Endothelial cell of umbilical vein (primary cell): Measurements from ENCODE around the gene MIB1. TPM values are rescaled to one million over a fixed set of nuclear protein-coding genes. Genes with fewer than 3 reads are reported as not detected.

Source experiments
- BruUV-seq: library from RNA; stranded (reverse); fragments of 400-500 nt; replicated peaks from 2 replicates; lab custom pipeline; 2021; lab: Mats Ljungman, UMichigan
- CTCF ChIA-PET: fragments of 300-600, 350-600 bp; sonication (Branson Sonifier 250); formaldehyde crosslinking; loops from one replicate; lab custom pipeline; 2021; ENCODE audit warnings: antibody characterized with exemption, inconsistent platforms; lab: Charles Lee
- POLR2A ChIA-PET: fragments of 300-600, 350-600 bp; sonication (Branson Sonifier 250); formaldehyde crosslinking; loops from one replicate; lab custom pipeline; 2021; ENCODE audit warnings: antibody characterized with exemption, inconsistent platforms; lab: Charles Lee
- DNase-seq: peaks from one replicate; pipeline ENCODE4 v3.0.0-alpha.2; 2011; ENCODE audit warnings: low read depth, low spot score
- FAIRE-seq: peaks from 2 replicates; lab custom pipeline; 2011; peaks lifted over from hg19 to GRCh38; lab: Jason Lieb, UNC
- H2AFZ ChIP-seq: 2 replicates; pipeline ENCODE4 v1.6.0; 2012; ENCODE audit warnings: low read depth, low read length, control low read depth, inconsistent platforms
- H3K27ac ChIP-seq: 2 replicates; pipeline ENCODE4 v1.5.1; 2011; ENCODE audit warnings: low read depth, mild to moderate bottlenecking, control low read depth, low read length, moderate library complexity; ENCODE audit not compliant: insufficient read depth
- H3K27me3 ChIP-seq, 2 experiments: 2 replicates each; pipeline versions ENCODE4 v1.6.0 to v1.6.1; 2011; ENCODE audit warnings: low read length in 2 of 2, mixed read lengths in 1 of 2; ENCODE audit not compliant: control insufficient read depth in 2 of 2, insufficient read depth in 2 of 2
- H3K36me3 ChIP-seq, 2 experiments: 2 replicates in 1 of 2; 3 replicates in 1 of 2; pipeline ENCODE4 v1.5.1; 2011; ENCODE audit warnings: low read length in 2 of 2, mild to moderate bottlenecking in 1 of 2, moderate library complexity in 1 of 2; ENCODE audit not compliant: control insufficient read depth in 2 of 2, insufficient read depth in 2 of 2; ENCODE audit errors: extremely low read depth in 1 of 2
- H3K4me1 ChIP-seq: 3 replicates; pipeline ENCODE4 v1.5.1; 2011; ENCODE audit warnings: mild to moderate bottlenecking, low read length; ENCODE audit not compliant: control insufficient read depth, insufficient read depth; ENCODE audit errors: extremely low read depth
- H3K4me2 ChIP-seq: 2 replicates; pipeline ENCODE4 v1.6.1; 2011; ENCODE audit warnings: low read length, control low read depth, mixed read lengths; ENCODE audit not compliant: insufficient read depth
- H3K4me3 ChIP-seq, 3 experiments: fragments of 200-600 bp in 1 of 3; sonication (generic), shearing (Covaris generic) in 1 of 3; replicated peaks in 1 of 3; 2 replicates each; pipeline ENCODE4 v1.5.1; 2011 to 2016; ENCODE audit warnings: control low read depth in 3 of 3, low read length in 3 of 3, mild to moderate bottlenecking in 2 of 3, inconsistent platforms in 1 of 3, low read depth in 1 of 3, moderate library complexity in 1 of 3; ENCODE audit not compliant: insufficient read depth in 1 of 3
- H3K79me2 ChIP-seq: 2 replicates; pipeline ENCODE4 v1.6.0; 2012; ENCODE audit warnings: low read length, inconsistent platforms; ENCODE audit not compliant: control insufficient read depth, insufficient read depth
- H3K9ac ChIP-seq: replicated peaks from 2 replicates; pipeline ENCODE3; 2011; ENCODE audit warnings: low read length, control low read depth; ENCODE audit not compliant: insufficient read depth; ENCODE audit errors: extremely low read depth
- H3K9me1 ChIP-seq: replicated peaks from 3 replicates; pipeline ENCODE4 v1.6.0; 2011; ENCODE audit warnings: mild to moderate bottlenecking, low read length; ENCODE audit not compliant: control insufficient read depth, insufficient read depth; ENCODE audit errors: extremely low read depth
- H3K9me3 ChIP-seq: replicated peaks from 2 replicates; pipeline ENCODE4 v1.5.1; 2012; ENCODE audit warnings: low read length, inconsistent platforms; ENCODE audit not compliant: control insufficient read depth, insufficient read depth
- H4K20me1 ChIP-seq: replicated peaks from 2 replicates; pipeline ENCODE3; 2011; ENCODE audit warnings: mild to moderate bottlenecking, low read length; ENCODE audit not compliant: control insufficient read depth, insufficient read depth; ENCODE audit errors: extremely low read depth
- EZH2 ChIP-seq: IDR thresholded peaks from 2 replicates; pipeline ENCODE4 v1.6.1; 2012; ENCODE audit warnings: borderline replicate concordance, low read depth, mild to moderate bottlenecking, moderate library complexity, low read length, inconsistent platforms; ENCODE audit not compliant: severe bottlenecking
- MAX ChIP-seq: IDR thresholded peaks from 2 replicates; pipeline ENCODE4 v1.6.1; 2011; ENCODE audit not compliant: insufficient read depth, insufficient read length
- POLR2A ChIP-seq: IDR thresholded peaks from 2 replicates; pipeline ENCODE4 v1.6.1; 2012; ENCODE audit warnings: low read depth, mild to moderate bottlenecking, control low read depth, low read length
- dilution Hi-C: fragments of 300-500 bp; cut with MboI; formaldehyde crosslinking; loops from one replicate; pipeline ENCODE4 v1.15.0; 2019; ENCODE audit warnings: low sequenced_read_pairs; ENCODE audit not compliant: extremely low pct_ligation_motif_present
- intact Hi-C: fragments of 100-400 bp; cut with micrococcal nuclease; formaldehyde crosslinking; loops from one replicate; pipeline ENCODE4 v1.10.0; 2022
- polyA plus RNA-seq, 4 experiments: library from polyadenylated mRNA; depleted of rRNA in 3 of 4; stranded (reverse) in 3 of 4; unstranded in 1 of 4; fragments of >200 nt; gene quantifications; 2 replicates each; pipeline versions ENCODE4 v1.2.1 to v1.2.3, GENCODE V29; 2011 to 2012; ENCODE audit warnings: missing spikeins in 1 of 4
- total RNA-seq: library from RNA; stranded (reverse); gene quantifications from 2 replicates; pipeline ENCODE4 v1.2.3, GENCODE V29; 2021
- TF ChIP-seq, protein P1 (sequence below), 2 donors: IDR thresholded peaks; 1 replicate in 1 of 2; 2 replicates in 1 of 2; pipeline ENCODE4 v1.5.1; 2011; ENCODE audit warnings: low read length in 2 of 2, mild to moderate bottlenecking in 2 of 2, moderate library complexity in 2 of 2, control low read depth in 1 of 2, inconsistent platforms in 1 of 2, low read depth in 1 of 2; ENCODE audit not compliant: insufficient read depth in 1 of 2; ENCODE audit errors: extremely low read depth in 1 of 2

Gene MIB1
- total and polyA plus RNA-seq, 2 donors (not counting 3 experiments of a cell fraction or from before 2014, with no cell fraction given): 6.3 to 37.5 TPM

DNA sequence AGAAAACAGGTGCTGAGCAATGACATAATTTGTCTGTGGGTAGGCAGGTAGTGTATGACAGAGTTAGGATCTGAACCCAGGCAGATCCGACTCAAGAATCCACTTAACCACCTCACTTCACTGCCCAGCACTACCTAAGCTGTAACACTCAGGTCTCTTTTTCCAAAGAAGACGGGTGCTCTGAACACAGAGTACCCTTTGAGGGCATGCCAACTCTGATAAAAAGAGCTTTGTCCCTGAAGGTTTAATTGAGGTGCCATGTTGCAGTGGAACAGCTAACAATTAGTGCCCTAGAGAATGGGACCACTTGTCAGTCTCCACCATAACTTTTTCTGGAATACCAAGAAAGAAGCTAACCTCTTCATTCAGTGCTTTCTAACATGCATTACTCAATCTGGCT is 47.3 kb upstream of the MIB1 start:
- ChIA-PET CTCF (interaction anchor here (0.8 to 2.5 kb wide), 3 partner anchors 8 to 61 kb away, joined by 3 to 7 read pairs (median 3); partner anchors contain the start of gene ABHD3), POLR2A (interaction anchor here (0.6 kb wide), 1 partner anchor 1890 kb away, joined by 5 read pairs; no protein-coding TSS in a partner anchor)
- Histone ChIP-seq H3K27ac (no peak overlapping the region), H3K79me2 (no peaks in the 10 kb centered on the region), H3K27me3 (no peaks in the 10 kb centered on the region), H3K36me3 (no peaks in the 10 kb centered on the region), H4K20me1 (no peaks in the 10 kb centered on the region), H3K4me2 (no peak overlapping the region), H3K9me3 (no peaks in the 10 kb centered on the region), H3K9ac (no peak overlapping the region), H2AFZ (no peak overlapping the region), H3K9me1 (no peaks in the 10 kb centered on the region), H3K4me3 (no peak overlapping the region), H3K4me1 (no peaks in the 10 kb centered on the region)
- intact Hi-C loops: no loop called here
- dilution Hi-C loops: no loop called here
- no peak for FAIRE-seq
- TF ChIP-seq, protein P1, sequence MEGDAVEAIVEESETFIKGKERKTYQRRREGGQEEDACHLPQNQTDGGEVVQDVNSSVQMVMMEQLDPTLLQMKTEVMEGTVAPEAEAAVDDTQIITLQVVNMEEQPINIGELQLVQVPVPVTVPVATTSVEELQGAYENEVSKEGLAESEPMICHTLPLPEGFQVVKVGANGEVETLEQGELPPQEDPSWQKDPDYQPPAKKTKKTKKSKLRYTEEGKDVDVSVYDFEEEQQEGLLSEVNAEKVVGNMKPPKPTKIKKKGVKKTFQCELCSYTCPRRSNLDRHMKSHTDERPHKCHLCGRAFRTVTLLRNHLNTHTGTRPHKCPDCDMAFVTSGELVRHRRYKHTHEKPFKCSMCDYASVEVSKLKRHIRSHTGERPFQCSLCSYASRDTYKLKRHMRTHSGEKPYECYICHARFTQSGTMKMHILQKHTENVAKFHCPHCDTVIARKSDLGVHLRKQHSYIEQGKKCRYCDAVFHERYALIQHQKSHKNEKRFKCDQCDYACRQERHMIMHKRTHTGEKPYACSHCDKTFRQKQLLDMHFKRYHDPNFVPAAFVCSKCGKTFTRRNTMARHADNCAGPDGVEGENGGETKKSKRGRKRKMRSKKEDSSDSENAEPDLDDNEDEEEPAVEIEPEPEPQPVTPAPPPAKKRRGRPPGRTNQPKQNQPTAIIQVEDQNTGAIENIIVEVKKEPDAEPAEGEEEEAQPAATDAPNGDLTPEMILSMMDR (IDR thresholded peaks at IDR 0.05; ENCODE audit: extremely low read depth in 1 of 2, insufficient read depth in 1 of 2, low read depth in 1 of 2, low read length in 2 of 2): no peak
- TF ChIP-seq POLR2A: no peak
- no peak for TF ChIP-seq MAX
- DNase-seq: no peak
- BruUV-seq: no TSS peak

DNA sequence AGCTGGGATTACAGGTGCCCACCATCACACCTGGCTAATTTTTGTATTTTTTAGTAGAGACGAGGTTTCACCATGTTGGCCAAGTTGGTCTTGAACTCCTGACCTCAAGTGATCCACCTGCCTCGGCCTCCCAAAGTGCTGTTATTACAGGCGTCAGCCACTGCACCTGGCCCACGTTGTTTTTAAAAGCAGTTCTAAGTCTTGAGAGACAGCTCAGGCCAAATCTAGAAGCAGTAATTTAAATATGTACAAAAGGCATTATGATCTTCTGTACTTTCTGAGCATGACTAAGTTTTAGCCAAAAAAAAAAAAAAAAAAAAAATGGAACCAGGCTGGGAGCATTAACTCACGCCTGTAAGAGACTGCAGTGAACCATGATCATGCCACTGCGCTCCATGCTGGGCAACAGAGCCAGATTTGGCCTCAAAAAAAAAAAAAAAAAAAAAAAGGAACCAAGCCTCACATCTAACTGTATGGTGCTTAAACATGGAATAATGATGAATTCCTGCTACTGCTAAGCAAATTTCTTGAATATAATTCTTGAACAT is 40.0 kb upstream of the MIB1 start:
- intact Hi-C loops: loop anchor here (5.0 kb wide), 2 partner anchors 43 to 68 kb away; no protein-coding TSS in a partner anchor
- no peak overlapping the region for H3K27ac ChIP-seq
- H4K20me1 ChIP-seq: no peaks in the 10 kb centered on the region
- POLR2A ChIA-PET: no interaction called here
- CTCF ChIA-PET: interaction anchor here (0.6 to 1.4 kb wide), 5 partner anchors 8 to 1098 kb away, joined by 3 to 7 read pairs (median 3); no protein-coding TSS in a partner anchor
- peaks cover 2% of the 10 kb centered on the region for H3K79me2 ChIP-seq
- H3K4me2 ChIP-seq: no peak overlapping the region
- H3K9ac ChIP-seq: no peak overlapping the region
- peaks cover 19% of the 10 kb centered on the region for H3K4me1 ChIP-seq
- H3K4me3 ChIP-seq: no peak overlapping the region
- FAIRE-seq (no peak), DNase-seq (no peak)
- no TSS peak for BruUV-seq
- no peak overlapping the region for H2AFZ ChIP-seq
- no peaks in the 10 kb centered on the region for H3K27me3 ChIP-seq
- H3K36me3 ChIP-seq: no peaks in the 10 kb centered on the region
- no peaks in the 10 kb centered on the region for H3K9me1 ChIP-seq
- H3K9me3 ChIP-seq: no peaks in the 10 kb centered on the region
- dilution Hi-C loops: no loop called here
- no peak for TF ChIP-seq EZH2
- no peak for TF ChIP-seq POLR2A
